Stomach smooth muscle (tissue), 2 donors: ENCODE results near the gene LRRC70.

ENCODE experiments used
- H3K27ac ChIP-seq: one replicate; pipeline ENCODE4 v1.7.0; 2013; ENCODE audit warnings: mild to moderate bottlenecking, low read length, inconsistent platforms
- H3K27me3 ChIP-seq, 2 donors: one replicate each; pipeline ENCODE4 v1.7.0; 2013; ENCODE audit warnings: low read length in 2 of 2; ENCODE audit not compliant: insufficient read depth in 2 of 2, control insufficient read depth in 1 of 2
- H3K36me3 ChIP-seq, 2 donors: one replicate each; pipeline ENCODE4 v1.7.0; 2013; ENCODE audit warnings: low read length in 2 of 2; ENCODE audit not compliant: control insufficient read depth in 2 of 2, insufficient read depth in 2 of 2
- H3K4me1 ChIP-seq: one replicate; pipeline ENCODE4 v1.7.0; 2013; ENCODE audit warnings: low read length; ENCODE audit not compliant: control insufficient read depth, insufficient read depth
- H3K4me3 ChIP-seq, 2 donors: one replicate each; pipeline ENCODE4 v1.7.0; 2013; ENCODE audit warnings: low read length in 2 of 2
- H3K9ac ChIP-seq, 2 donors: one replicate each; pipeline ENCODE4 v1.7.0; 2013; ENCODE audit warnings: low read length in 2 of 2, mild to moderate bottlenecking in 1 of 2
- H3K9me3 ChIP-seq, 2 donors: one replicate each; pipeline ENCODE4 v1.7.0; 2013; ENCODE audit warnings: low read length in 2 of 2; ENCODE audit not compliant: control insufficient read depth in 2 of 2
- donor health status: healthy.
- donor health status: Pancreatic carcinoma.

The LRRC70 gene

DNA sequence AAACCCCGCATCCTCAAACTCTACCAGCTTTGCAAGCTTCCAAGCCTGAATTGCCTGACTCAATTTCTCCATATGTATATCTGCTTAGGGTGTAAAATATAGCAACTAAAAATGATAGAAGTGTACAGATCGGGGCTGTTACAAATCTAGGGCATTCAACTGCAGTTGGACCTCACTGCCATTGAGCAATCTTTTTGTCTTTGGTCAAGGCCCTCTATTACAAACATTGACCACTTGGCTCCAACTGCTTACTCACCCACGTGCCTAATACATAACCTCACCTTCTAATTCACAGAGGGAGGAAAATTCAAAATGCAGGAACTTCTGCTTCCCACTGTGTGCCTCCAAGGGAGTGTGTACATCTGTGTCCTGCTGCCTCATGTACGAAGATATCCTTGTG is 10.0 kb downstream of the LRRC70 start:
- Histone ChIP-seq H3K4me3 (no peak overlapping the region), H3K27ac (no peak overlapping the region), H3K36me3 (peaks cover 5 to 7% of the 10 kb centered on the region in 2 donors), H3K27me3 (no peaks in the 10 kb centered on the region), H3K4me1 (no peaks in the 10 kb centered on the region), H3K9ac (no peak overlapping the region), H3K9me3 (no peaks in the 10 kb centered on the region)

- H3K36me3 ChIP-seq, result peaks cover 5 to 9% of the 10 kb centered on the region in 2 donors
- no peaks in the 10 kb centered on the region for H3K27me3 ChIP-seq
- H3K9me3 ChIP-seq, result no peaks in the 10 kb centered on the region
- H3K4me3 ChIP-seq, result no peak overlapping the region
- H3K27ac ChIP-seq, result no peak overlapping the region
- no peak overlapping the region for H3K9ac ChIP-seq
- H3K4me1 ChIP-seq, result no peaks in the 10 kb centered on the region
Observed at GRCh38 chr5:62589504-62589903, 10.9 kb downstream of the LRRC70 start.

- H3K4me1 ChIP-seq, result no peaks in the 10 kb centered on the region
- H3K27ac ChIP-seq, result no peak overlapping the region
- no peak overlapping the region for H3K9ac ChIP-seq
- H3K27me3 ChIP-seq, result no peaks in the 10 kb centered on the region
- no peaks in the 10 kb centered on the region for H3K9me3 ChIP-seq
- peaks cover 5 to 9% of the 10 kb centered on the region in 2 donors for H3K36me3 ChIP-seq
- H3K4me3 ChIP-seq, result no peak overlapping the region
Observed at GRCh38 chr5:62590387-62590786, 11.8 kb downstream of the LRRC70 start.

- peaks cover 5 to 9% of the 10 kb centered on the region in 2 donors for H3K36me3 ChIP-seq
- H3K27ac ChIP-seq, result no peak overlapping the region
- no peak overlapping the region for H3K9ac ChIP-seq
- H3K27me3 ChIP-seq, result no peaks in the 10 kb centered on the region
- H3K9me3 ChIP-seq, result no peaks in the 10 kb centered on the region
- H3K4me3 ChIP-seq, result no peak overlapping the region
- no peaks in the 10 kb centered on the region for H3K4me1 ChIP-seq
Observed at GRCh38 chr5:62592558-62592957, 13.9 kb downstream of the LRRC70 start.

GRCh38 chr5:62593331-62593730 is 14.7 kb downstream of the LRRC70 start:
- Histone ChIP-seq H3K27ac (no peak overlapping the region), H3K4me1 (no peaks in the 10 kb centered on the region), H3K4me3 (no peak overlapping the region), H3K9me3 (no peaks in the 10 kb centered on the region), H3K27me3 (no peaks in the 10 kb centered on the region), H3K36me3 (peaks cover 5 to 9% of the 10 kb centered on the region in 2 donors), H3K9ac (no peak overlapping the region)

DNA sequence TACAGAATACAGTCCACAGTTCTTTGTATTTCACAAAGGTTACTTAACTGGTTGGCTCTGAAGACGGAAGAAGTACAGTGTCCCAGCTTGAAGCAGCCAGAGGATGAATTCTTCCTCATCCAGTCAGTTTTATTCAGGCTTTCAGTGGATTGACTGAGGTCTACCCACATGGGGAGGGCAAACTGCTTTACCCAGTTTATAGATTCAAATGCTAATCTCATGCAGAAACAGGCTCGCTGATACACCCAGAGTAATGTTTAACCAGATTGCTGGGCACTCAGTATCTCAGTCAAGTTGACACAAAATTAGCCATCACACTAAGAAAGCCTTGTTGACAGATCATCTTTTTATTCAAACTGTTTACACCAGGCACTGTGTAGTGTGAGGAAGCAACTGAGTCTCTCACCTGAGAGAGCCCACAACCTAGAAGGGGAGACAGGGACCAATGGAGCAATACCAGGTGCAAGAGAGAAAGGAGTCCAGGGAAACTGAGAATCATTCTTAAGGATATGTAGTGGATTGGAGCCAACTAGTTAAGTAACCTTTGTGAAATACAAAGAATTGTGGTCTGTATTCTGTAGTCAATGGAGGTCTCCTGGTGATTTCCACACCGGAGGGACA is 15.9 kb downstream of the LRRC70 start:
- peaks cover 5% of the 10 kb centered on the region in 2 donors for H3K36me3 ChIP-seq
- H3K4me1 ChIP-seq, result no peaks in the 10 kb centered on the region
- no peak overlapping the region for H3K4me3 ChIP-seq
- no peaks in the 10 kb centered on the region for H3K27me3 ChIP-seq
- no peak overlapping the region for H3K9ac ChIP-seq
- H3K27ac ChIP-seq, result no peak overlapping the region
- H3K9me3 ChIP-seq, result no peaks in the 10 kb centered on the region

DNA sequence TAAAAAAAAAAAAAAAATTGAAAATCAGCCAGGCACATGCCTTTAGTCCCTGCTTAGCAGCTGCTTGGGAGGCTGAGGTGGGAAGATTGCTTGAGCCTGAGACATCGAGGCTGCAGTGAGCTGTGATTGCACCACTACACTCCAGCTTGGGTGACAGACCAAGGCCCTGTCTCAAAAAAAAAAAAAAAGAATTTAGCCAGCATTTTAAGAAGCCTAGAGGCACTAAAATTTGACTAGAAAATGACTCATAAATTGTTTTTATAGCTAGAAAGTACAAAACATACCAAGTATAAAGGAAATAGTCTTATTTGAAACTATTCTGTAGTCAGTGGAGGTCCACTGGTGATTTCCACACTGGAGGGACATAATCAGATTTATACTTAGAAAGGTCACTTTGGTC is 17.5 kb downstream of the LRRC70 start:
- Histone ChIP-seq H3K4me1 (no peaks in the 10 kb centered on the region), H3K4me3 (no peak overlapping the region), H3K9ac (no peak overlapping the region), H3K27me3 (no peaks in the 10 kb centered on the region), H3K27ac (no peak overlapping the region), H3K9me3 (no peaks in the 10 kb centered on the region), H3K36me3 (peaks cover 5% of the 10 kb centered on the region in 2 donors)

GRCh38 chr5:62596691-62597090 is 18.1 kb downstream of the LRRC70 start:
- Histone ChIP-seq H3K9me3 (no peaks in the 10 kb centered on the region), H3K4me1 (no peaks in the 10 kb centered on the region), H3K27me3 (no peaks in the 10 kb centered on the region), H3K36me3 (peaks cover 5% of the 10 kb centered on the region in 2 donors), H3K4me3 (no peak overlapping the region), H3K27ac (no peak overlapping the region), H3K9ac (no peak overlapping the region)

DNA sequence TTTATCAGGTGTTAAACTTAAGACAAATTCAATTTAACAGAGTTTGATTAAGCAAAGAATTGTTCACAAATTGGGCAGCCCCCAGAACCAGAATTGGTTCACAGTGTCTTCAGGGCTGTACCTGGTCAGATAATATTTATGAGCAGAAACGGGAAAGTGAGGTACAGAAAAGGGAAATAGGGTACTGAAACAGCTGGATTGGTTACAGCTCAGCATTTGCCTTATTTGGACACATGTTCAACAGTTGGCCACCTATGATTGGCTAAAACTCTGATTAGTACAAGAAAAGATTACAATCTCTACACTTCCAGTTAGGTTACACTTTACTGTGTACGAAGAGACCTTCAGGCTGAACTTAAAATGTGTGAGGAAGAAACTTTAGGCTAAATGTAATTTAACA is 18.7 kb downstream of the LRRC70 start:
- Histone ChIP-seq H3K4me1 (no peaks in the 10 kb centered on the region), H3K4me3 (no peak overlapping the region), H3K27ac (no peak overlapping the region), H3K27me3 (no peaks in the 10 kb centered on the region), H3K9ac (no peak overlapping the region), H3K36me3 (peaks cover 5% of the 10 kb centered on the region in 2 donors), H3K9me3 (no peaks in the 10 kb centered on the region)

- Histone ChIP-seq H3K4me1 (no peaks in the 10 kb centered on the region), H3K27me3 (no peaks in the 10 kb centered on the region), H3K4me3 (no peak overlapping the region), H3K9ac (no peak overlapping the region), H3K36me3 (peaks cover 0 to 4% of the 10 kb centered on the region in 2 donors), H3K9me3 (no peaks in the 10 kb centered on the region), H3K27ac (no peak overlapping the region)
Observed at GRCh38 chr5:62600560-62601252, 22.1 kb downstream of the LRRC70 start.

- no peak overlapping the region for H3K4me3 ChIP-seq
- H3K27me3 ChIP-seq, result no peaks in the 10 kb centered on the region
- H3K36me3 ChIP-seq, result peaks cover 0 to 5% of the 10 kb centered on the region in 2 donors
- H3K9me3 ChIP-seq, result no peaks in the 10 kb centered on the region
- H3K9ac ChIP-seq, result no peak overlapping the region
- H3K4me1 ChIP-seq, result no peaks in the 10 kb centered on the region
- H3K27ac ChIP-seq, result no peak overlapping the region
Observed at GRCh38 chr5:62603934-62604333, 25.3 kb downstream of the LRRC70 start.
